Activated CD4-positive, CD25-positive, alpha-beta regulatory T cell treated with anti-CD3 and anti-CD28 coated beads, Interleukin-2, amount 50 U/mL, for 16 hours (primary cell): Measurements from ENCODE around the gene WDR77.
A peak's percentile ranks its signal among the peaks of the same experiment; 100 is the strongest.

ENCODE experiments used
- DNase-seq: peaks from one replicate; pipeline ENCODE4 v3.0.0-alpha.2; 2020; ENCODE audit warnings: low read depth, low spot score

Gene WDR77

GRCh38 chr1:111439461-111440351, 9.3 kb downstream of the WDR77 start:
- DNase-seq: no peak

GRCh38 chr1:111436726-111437125, 12.3 kb downstream of the WDR77 start:
- no peak for DNase-seq

GRCh38 chr1:111424281-111424680, 24.8 kb downstream of the WDR77 start:
- no peak for DNase-seq

DNA sequence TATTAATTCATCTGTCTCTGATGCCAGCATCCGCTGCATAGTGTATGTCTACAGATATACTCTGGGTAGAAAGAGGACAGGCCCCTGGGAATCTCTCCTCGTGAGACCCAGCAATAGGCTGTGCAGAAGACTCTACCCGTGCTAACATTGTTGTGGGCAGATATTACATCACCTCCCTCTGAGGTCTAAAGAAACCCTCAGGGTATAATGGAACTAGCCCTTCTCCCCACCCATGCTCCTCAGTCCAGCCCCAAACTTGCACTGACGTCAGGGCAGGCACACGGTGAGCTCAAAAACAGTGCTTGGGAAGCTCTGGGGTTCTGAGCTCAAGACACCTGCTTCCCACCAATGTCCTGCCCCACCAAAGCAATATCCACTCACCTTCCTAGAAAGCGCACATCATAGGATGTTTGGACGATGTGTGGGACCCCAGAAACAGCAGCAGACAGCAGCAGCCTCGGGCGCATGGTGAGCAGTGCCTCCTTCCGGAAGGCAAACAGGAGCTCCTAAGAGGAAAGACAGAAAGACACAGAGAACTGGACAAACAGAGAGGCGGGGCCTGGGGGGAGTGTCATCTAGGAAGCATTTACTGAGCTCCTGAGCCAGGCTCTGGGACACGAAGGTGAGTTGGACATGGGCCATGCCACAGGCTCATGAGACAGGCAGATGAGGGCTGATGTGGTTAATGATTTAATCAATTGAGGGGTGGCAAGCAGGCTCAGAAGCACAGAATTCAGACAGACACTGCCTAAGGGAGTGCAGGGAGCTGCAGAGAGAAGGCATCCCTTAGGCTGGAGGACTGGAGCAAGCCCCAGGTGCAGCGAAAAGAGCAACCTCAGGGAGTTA, 26.3 kb downstream of the WDR77 start:
- DNase-seq: no peak

DNA sequence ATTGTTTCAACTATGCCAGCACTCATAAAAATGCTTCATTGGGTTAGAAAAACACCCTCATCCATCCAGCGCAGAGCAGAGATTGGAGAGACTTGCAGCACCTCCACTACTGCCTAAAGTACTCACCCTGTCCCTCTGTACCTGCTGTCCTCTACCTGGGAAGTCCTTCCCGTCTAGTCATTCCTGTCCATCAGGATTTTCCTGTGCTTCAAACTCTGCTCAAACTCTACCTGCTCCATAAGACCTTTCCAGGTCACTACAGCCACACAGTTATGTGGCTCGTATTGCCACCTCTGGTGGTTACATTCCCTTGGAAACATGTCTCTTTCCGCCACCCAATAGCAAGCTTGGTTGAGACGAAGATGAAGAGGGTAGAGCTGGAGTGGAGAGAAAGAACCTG, 28.7 kb downstream of the WDR77 start:
- DNase-seq: no peak

- DNase-seq: no peak
Measured at GRCh38 chr1:111419037-111419436, 30.0 kb downstream of the WDR77 start.

- DNase-seq: no peak
Measured at GRCh38 chr1:111417755-111418154, 31.3 kb downstream of the WDR77 start.

DNA sequence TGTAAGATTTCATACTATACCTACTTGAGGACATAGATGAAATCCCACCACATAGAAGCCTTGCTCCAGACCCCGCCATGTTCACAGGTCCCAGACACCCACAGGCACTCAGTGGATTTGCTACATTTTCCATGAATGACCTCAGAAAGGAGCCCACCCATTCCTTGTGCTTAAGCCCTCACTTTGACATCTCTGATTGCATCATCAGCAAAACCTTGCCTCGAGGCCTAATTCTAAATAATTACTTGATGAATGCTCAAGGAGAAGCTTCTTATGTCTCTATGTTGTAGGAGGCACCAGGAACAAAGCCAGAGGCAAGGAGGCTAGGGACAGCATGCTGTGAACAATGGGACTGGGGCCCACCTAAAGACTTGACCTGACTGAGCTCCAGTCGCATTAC, 33.6 kb downstream of the WDR77 start:
- DNase-seq: no peak

DNA sequence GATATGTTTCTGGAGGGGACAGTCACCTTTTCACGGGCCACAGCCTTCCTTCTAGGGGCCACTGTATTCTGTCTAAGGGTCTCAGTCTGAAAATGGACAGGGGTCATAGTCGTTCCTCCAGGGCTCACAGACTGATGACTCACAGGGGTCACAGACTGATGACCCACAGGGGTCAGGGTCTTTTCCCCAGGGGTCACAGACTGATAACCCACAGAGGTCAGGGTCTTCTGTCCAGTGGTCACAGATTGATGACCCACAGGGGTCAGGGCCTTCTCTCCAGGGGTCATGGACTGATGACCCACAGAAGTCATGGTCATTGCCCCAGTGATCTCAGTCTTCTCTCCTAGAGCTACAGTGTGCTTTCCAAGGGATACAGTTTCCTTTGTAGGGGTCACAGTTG, 34.3 kb downstream of the WDR77 start:
- DNase-seq: no peak

DNA sequence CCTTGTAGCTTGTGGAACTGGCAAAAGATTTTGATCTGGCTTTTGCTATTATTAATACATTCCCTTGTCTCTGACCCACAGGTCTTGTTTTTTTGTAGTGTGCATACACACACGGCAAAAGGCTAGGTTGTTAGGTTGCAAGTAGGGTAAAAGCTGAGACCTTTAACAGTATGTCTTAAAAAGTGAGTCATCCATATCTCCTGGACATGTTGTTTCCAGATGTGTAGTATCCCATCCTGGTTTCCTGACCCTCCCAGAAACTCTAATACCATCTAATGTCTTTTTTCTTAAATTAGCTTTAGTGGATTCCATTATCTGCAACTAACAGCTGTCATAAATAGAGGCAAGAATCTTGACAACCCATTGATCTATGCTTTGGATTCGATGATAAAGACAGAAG, 36.2 kb downstream of the WDR77 start:
- no peak for DNase-seq

GRCh38 chr1:111407301-111407700, 41.8 kb downstream of the WDR77 start:
- no peak for DNase-seq

GRCh38 chr1:111406321-111406768, 42.7 kb downstream of the WDR77 start:
- DNase-seq: peak; percentile 6

GRCh38 chr1:111404588-111404987, 44.5 kb downstream of the WDR77 start:
- no peak for DNase-seq

- DNase-seq: no peak
Measured at GRCh38 chr1:111402083-111402482, 47.0 kb downstream of the WDR77 start.

- DNase-seq: peak; percentile 15
Measured at GRCh38 chr1:111399792-111400610, 49.1 kb downstream of the WDR77 start.

DNA sequence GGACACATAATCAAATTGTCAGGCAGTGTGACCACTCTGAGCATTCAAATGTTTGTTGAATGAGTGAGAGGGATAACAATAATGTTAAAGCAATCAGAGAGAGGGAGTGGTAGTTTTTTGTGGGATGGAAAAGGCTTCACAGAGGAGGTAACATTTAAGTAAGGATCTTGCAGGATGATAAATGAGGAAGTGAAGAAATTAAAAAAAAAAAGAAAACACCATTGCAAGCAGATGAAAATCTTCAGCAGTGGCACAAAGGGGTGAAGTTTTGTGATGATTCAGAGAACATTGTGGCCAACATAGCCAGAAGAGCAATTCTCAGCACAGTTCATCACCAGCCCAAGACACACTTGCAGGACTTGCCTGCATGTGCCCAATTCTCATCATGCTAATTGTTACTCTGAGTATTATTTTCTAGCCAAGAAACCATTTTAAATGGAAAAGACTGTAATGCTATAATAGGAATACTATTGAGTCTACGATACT, 56.6 kb downstream of the WDR77 start:
- no peak for DNase-seq

GRCh38 chr1:111392042-111392441, 57.0 kb downstream of the WDR77 start:
- DNase-seq: no peak
